Measurements from ENCODE around the gene CBY2.

The CBY2 gene

GRCh38 chr13:45702869-45703391 is 810 bp downstream of the CBY2 start:
- TF ChIP-seq CTCF (IDR thresholded peaks at IDR 0.05; ENCODE audit: insufficient read depth, low read depth, low read length, missing control alignments): no peak
- no peak for DNase-seq (ENCODE audit: low read depth)
- H3K4me3 ChIP-seq (ENCODE audit: low read length): no peak overlapping the region

- no peak for DNase-seq (ENCODE audit: low read depth)
- no peak for TF ChIP-seq CTCF (IDR thresholded peaks at IDR 0.05; ENCODE audit: insufficient read depth, low read depth, low read length, missing control alignments)
- no peak overlapping the region for H3K4me3 ChIP-seq (ENCODE audit: low read length)
Measured at GRCh38 chr13:45704211-45704739, 2.2 kb downstream of the CBY2 start.

GRCh38 chr13:45704854-45705695 is 3.0 kb downstream of the CBY2 start:
- TF ChIP-seq CTCF (IDR thresholded peaks at IDR 0.05; ENCODE audit: insufficient read depth, low read depth, low read length, missing control alignments): no peak
- no peak for DNase-seq (ENCODE audit: low read depth)
- no peak overlapping the region for H3K4me3 ChIP-seq (ENCODE audit: low read length)

GRCh38 chr13:45705918-45706317 is 3.8 kb downstream of the CBY2 start:
- no peak for TF ChIP-seq CTCF (IDR thresholded peaks at IDR 0.05; ENCODE audit: insufficient read depth, low read depth, low read length, missing control alignments)
- DNase-seq (ENCODE audit: low read depth): no peak
- H3K4me3 ChIP-seq (ENCODE audit: low read length): no peak overlapping the region

- no peak overlapping the region for H3K4me3 ChIP-seq (ENCODE audit: low read length)
- DNase-seq (ENCODE audit: low read depth): no peak
- TF ChIP-seq CTCF (IDR thresholded peaks at IDR 0.05; ENCODE audit: insufficient read depth, low read depth, low read length, missing control alignments): no peak
Measured at GRCh38 chr13:45707516-45708100, 5.5 kb downstream of the CBY2 start.

GRCh38 chr13:45711951-45712350 is 9.8 kb downstream of the CBY2 start:
- DNase-seq (ENCODE audit: low read depth): no peak
- TF ChIP-seq CTCF (IDR thresholded peaks at IDR 0.05; ENCODE audit: insufficient read depth, low read depth, low read length, missing control alignments): no peak
- no peak overlapping the region for H3K4me3 ChIP-seq (ENCODE audit: low read length)
